Stimulated activated naive CD8-positive, alpha-beta T cell treated with anti-CD3 and anti-CD28 coated beads, Interleukin-15, Interleukin-2, amounts not matched to agents 100 U/mL and 50 U/mL, for 24 hours (primary cell): Measurements from ENCODE around the gene SESN2.
A peak's percentile ranks its signal among the peaks of the same experiment; 100 is the strongest.
"Not testable (repeated sequence)": the region's sequence is repeated elsewhere in the genome, so short reads cannot be mapped to it uniquely, and the experiment has no call there.

ENCODE experiments used
- ATAC-seq: fragments of 150-1000 bp; cut with Tn5 transposase; one replicate; pipeline ENCODE4 v1.10.0; 2021
- DNase-seq: peaks from one replicate; pipeline ENCODE4 v3.0.0; 2021

Gene SESN2

GRCh38 chr1:28327431-28327830 lies 68.1 kb downstream of the SESN2 start:
- ATAC-seq, DNase-seq: not testable (repeated sequence)

- ATAC-seq (no peak), DNase-seq (peak; percentile 15)
Measured at GRCh38 chr1:28328228-28328648, 68.9 kb downstream of the SESN2 start.

GRCh38 chr1:28329395-28330153 lies 70.3 kb downstream of the SESN2 start:
- peak; percentile 49 for DNase-seq

More at GRCh38 chr1:28329395-28330153, 70.3 kb downstream of the SESN2 start:
- ATAC-seq, result no peak
